Measurements from ENCODE around the gene C22orf15. TPM values are rescaled to one million over a fixed set of nuclear protein-coding genes. Genes with fewer than 3 reads are reported as not detected.

C22orf15 gene
- total RNA-seq, 1 donor from 2014 or later: not detected

GRCh38 chr22:23745791-23746190 lies 17.0 kb upstream of the C22orf15 start:
- intact Hi-C loops (cut with DNase I): no loop called here
- no peak overlapping the region for H3K4me3 ChIP-seq
- H3K36me3 ChIP-seq: peaks cover 31 to 46% of the 10 kb centered on the region in 2 donors
- no peak for DNase-seq (ENCODE audit: low spot score in 2 of 2)
- H3K27me3 ChIP-seq: no peaks in the 10 kb centered on the region
- no peaks in the 10 kb centered on the region for H3K9me3 ChIP-seq
- H3K27ac ChIP-seq: no peak overlapping the region
- TF ChIP-seq CTCF (IDR thresholded peaks at IDR 0.05): no peak
- peaks cover 0 to 8% of the 10 kb centered on the region in 2 donors for H3K4me1 ChIP-seq

- Histone ChIP-seq H3K4me1 (peaks cover 0 to 3% of the 10 kb centered on the region in 2 donors), H3K9me3 (no peaks in the 10 kb centered on the region), H3K27ac (peak overlapping the region; percentile 81 to 92), H3K36me3 (peaks cover 4 to 7% of the 10 kb centered on the region in 2 donors), H3K27me3 (no peaks in the 10 kb centered on the region), H3K4me3 (peak overlapping the region; percentile 75 to 88)
- no peak for DNase-seq (ENCODE audit: low spot score in 2 of 2)
- intact Hi-C loops (cut with DNase I): loop anchor here (2.0 kb wide), 1 partner anchor 33 kb away; no protein-coding TSS in a partner anchor
- TF ChIP-seq CTCF (IDR thresholded peaks at IDR 0.05): no peak
Measured at GRCh38 chr22:23749841-23750301, 12.9 kb upstream of the C22orf15 start.

- intact Hi-C loops (cut with DNase I): loop anchor here (2.0 kb wide), 1 partner anchor 34 kb away; no protein-coding TSS in a partner anchor
- no peaks in the 10 kb centered on the region for H3K27me3 ChIP-seq
- H3K4me1 ChIP-seq: peaks cover 0 to 3% of the 10 kb centered on the region in 2 donors
- no peak for TF ChIP-seq CTCF (IDR thresholded peaks at IDR 0.05)
- no peak for DNase-seq (ENCODE audit: low spot score in 2 of 2)
- H3K27ac ChIP-seq: peak overlapping the region; percentile 81 to 92
- H3K9me3 ChIP-seq: no peaks in the 10 kb centered on the region
- H3K4me3 ChIP-seq: peak overlapping the region; percentile 75 to 88
- H3K36me3 ChIP-seq: peaks cover 0 to 3% of the 10 kb centered on the region in 2 donors
Measured at GRCh38 chr22:23750367-23750713, 12.4 kb upstream of the C22orf15 start.

GRCh38 chr22:23750714-23751440 lies 11.9 kb upstream of the C22orf15 start, which contains the start of gene ZNF70:
ZNF70 (minus strand) TSS chr22:23751112; CDS start chr22:23745140, 5,972 bp downstream.
- peak; percentile 36 to 92 for DNase-seq (ENCODE audit: low spot score in 2 of 2)
- H3K27ac ChIP-seq: peak within 1 kb of the TSS; percentile 81 to 92
- TF ChIP-seq CTCF (IDR thresholded peaks at IDR 0.05): peak in 2 of 3 experiments; percentile 13 to 21
- no peaks in the 10 kb centered on the region for H3K9me3 ChIP-seq
- peak within 1 kb of the TSS; percentile 75 to 88 for H3K4me3 ChIP-seq
- intact Hi-C loops (cut with DNase I): loop anchor here (1.0 to 2.0 kb wide), 2 partner anchors 16 to 34 kb away; partner anchors contain the start of gene CHCHD10
- H3K36me3 ChIP-seq: no peaks in the 10 kb centered on the region
- no peaks in the 10 kb centered on the region for H3K27me3 ChIP-seq
- peaks cover 0 to 3% of the 10 kb centered on the region in 2 donors for H3K4me1 ChIP-seq

DNA sequence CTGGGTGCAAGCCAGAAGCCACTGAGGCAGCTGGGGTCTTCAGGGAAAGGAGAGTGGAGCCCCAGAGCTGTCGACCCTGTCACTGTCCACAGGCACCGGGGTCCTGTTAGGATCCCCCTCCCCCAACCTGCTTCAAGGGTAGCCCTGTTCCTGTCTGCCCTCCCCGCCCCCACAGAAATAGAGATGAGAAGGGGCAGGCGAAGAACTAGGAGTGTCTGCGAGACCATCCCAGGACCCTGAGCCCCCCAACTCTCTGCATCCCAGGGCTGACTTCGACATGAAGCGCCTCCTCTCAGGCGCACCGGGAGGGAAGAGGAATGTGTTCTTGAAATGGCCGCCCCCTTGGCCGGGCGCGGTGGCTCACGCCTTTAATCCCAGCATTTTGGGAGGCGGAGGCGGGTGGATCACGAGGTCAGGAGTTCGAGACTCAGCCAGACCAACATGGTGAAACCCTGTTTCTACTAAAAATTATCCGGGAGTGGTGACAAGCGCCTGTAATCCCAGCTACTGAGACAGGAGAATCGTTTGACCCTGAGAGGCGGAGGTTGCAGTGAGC lies 11.3 kb upstream of the C22orf15 start:
- DNase-seq (ENCODE audit: low spot score in 2 of 2): no peak
- TF ChIP-seq CTCF (IDR thresholded peaks at IDR 0.05): no peak
- H3K36me3 ChIP-seq: no peaks in the 10 kb centered on the region
- peak overlapping the region; percentile 81 to 92 for H3K27ac ChIP-seq
- peak overlapping the region; percentile 75 to 88 for H3K4me3 ChIP-seq
- no peaks in the 10 kb centered on the region for H3K9me3 ChIP-seq
- H3K4me1 ChIP-seq: peaks cover 0 to 3% of the 10 kb centered on the region in 2 donors
- intact Hi-C loops (cut with DNase I): loop anchor here (1.0 to 2.0 kb wide), 2 partner anchors 16 to 35 kb away; partner anchors contain the start of gene CHCHD10
- H3K27me3 ChIP-seq: no peaks in the 10 kb centered on the region

Data from ascending aorta (tissue), 2 donors.